ENCODE data around the gene GBX1.

GRCh38 chr7:151181011-151181431 lies 13.5 kb upstream of the GBX1 start:
- no peak for TF ChIP-seq CTCF (conservative IDR thresholded peaks at IDR 0.05; ENCODE audit: low read length)
- no peak for TF ChIP-seq EZH2phosphoT487 (IDR thresholded peaks at IDR 0.05; ENCODE audit: borderline replicate concordance, low read depth, low read length)

Measured in OCI-LY7 (cell line).